NT2/D1 (cell line): ENCODE measurements around the gene GRK5.

ENCODE experiments used
- DNase-seq: peaks from one replicate; pipeline ENCODE4 v3.0.0-alpha.2; 2011; ENCODE audit warnings: low read depth, low spot score
- H3K27me3 ChIP-seq: 2 replicates; pipeline ENCODE4 v1.6.0; 2011; ENCODE audit warnings: mild to moderate bottlenecking; ENCODE audit not compliant: insufficient read length, insufficient read depth
- H3K36me3 ChIP-seq: 2 replicates; pipeline ENCODE4 v1.6.1; 2011; ENCODE audit warnings: mild to moderate bottlenecking, low read length, mixed read lengths; ENCODE audit not compliant: insufficient read depth, insufficient read length
- H3K4me1 ChIP-seq: 2 replicates; pipeline ENCODE4 v1.5.1; 2011; ENCODE audit not compliant: insufficient read depth, insufficient read length
- H3K4me3 ChIP-seq: 2 replicates; pipeline ENCODE4 v1.5.1; 2011; ENCODE audit warnings: low read depth; ENCODE audit not compliant: insufficient read length
- H3K9ac ChIP-seq: 2 replicates; pipeline ENCODE4 v1.6.0; 2011; ENCODE audit warnings: low read depth; ENCODE audit not compliant: insufficient read length
- H3K9me3 ChIP-seq: 2 replicates; pipeline ENCODE4 v1.5.1; 2011; ENCODE audit warnings: mild to moderate bottlenecking, low read length; ENCODE audit not compliant: insufficient read depth
- SUZ12 ChIP-seq: IDR thresholded peaks from 2 replicates; pipeline ENCODE4 v1.6.1; 2011; ENCODE audit not compliant: insufficient read length, insufficient read depth; ENCODE audit errors: extremely low read depth
- YY1 ChIP-seq: IDR thresholded peaks from 2 replicates; pipeline ENCODE4 v1.6.1; 2011; ENCODE audit not compliant: insufficient read length, insufficient read depth
- ZNF274 ChIP-seq: IDR thresholded peaks from 2 replicates; pipeline ENCODE4 v1.6.1; 2011; ENCODE audit warnings: mild to moderate bottlenecking, low read depth, low read length

GRK5 gene

DNA sequence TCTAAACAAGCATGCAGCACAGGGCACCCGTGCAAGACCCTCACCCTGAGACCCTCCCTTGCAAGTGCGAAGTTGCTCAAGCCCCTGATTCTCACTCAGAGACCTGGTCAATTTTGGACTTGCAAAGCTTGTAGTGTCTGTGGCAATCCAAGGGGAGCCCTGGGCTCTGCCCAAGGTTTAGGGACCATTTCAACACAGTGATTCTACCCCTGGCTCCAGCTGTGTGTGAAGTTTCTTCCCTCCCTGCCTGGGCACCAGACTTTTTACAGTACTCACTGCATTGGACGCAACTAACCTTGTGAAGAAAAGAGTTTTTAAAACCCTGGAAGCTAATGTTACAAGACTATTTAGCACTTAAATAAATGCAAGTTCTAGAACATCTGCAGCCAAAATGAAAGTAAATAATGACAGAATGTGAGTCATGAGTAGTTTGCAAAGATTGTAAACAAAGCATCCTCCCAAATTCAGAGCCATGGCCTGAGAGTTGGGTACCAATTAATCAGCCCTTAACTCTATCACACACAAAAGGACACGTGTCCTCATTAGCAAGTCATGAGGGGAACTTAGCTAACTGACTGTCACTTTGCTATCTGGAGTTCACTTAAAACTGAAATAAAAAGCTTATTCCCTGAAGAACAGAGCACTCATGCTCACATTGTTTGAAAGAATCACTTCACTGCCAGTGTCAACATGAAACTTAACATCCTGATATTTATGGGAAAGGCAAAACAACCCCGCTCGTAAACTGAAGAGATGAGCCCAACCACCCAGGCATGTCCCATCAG lies 287.1 kb downstream of the GRK5 start:
- no peak for TF ChIP-seq ZNF274
- TF ChIP-seq YY1: no peak
- no peak for TF ChIP-seq SUZ12
- peaks cover 4% of the 10 kb centered on the region for H3K36me3 ChIP-seq
- no peak for DNase-seq
- H3K4me1 ChIP-seq: peaks cover 4% of the 10 kb centered on the region
- H3K9me3 ChIP-seq: no peaks in the 10 kb centered on the region
- H3K4me3 ChIP-seq: no peak overlapping the region
- H3K27me3 ChIP-seq: no peaks in the 10 kb centered on the region
- no peak overlapping the region for H3K9ac ChIP-seq

DNA sequence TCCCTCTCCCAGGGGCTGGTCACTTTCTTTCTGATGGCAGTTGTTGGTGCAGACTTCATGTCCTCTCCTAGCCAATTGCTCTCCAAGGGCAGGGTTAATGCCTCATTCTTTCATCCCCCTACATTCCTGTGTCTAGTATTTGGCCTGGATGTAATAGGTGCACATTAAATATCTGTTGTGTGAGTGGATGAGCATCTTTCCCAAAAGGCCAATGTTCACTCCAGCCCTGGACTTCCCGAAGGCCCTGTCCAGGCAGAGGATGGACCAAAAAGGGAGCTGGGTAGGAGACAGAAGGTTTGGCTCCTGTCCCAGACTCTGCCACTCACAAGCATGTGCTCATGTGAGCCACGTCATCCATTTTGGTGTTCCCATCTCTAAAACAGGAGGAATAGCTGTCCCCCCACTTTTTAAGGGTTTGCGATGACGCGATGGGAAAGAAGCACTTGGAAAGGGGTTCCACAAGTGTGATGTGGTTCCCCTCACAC lies 287.7 kb downstream of the GRK5 start:
- Histone ChIP-seq H3K36me3 (peaks cover 4% of the 10 kb centered on the region), H3K4me1 (peaks cover 4% of the 10 kb centered on the region), H3K9ac (no peak overlapping the region), H3K9me3 (no peaks in the 10 kb centered on the region), H3K27me3 (no peaks in the 10 kb centered on the region), H3K4me3 (no peak overlapping the region)
- no peak for DNase-seq
- no peak for TF ChIP-seq YY1
- TF ChIP-seq ZNF274: no peak
- TF ChIP-seq SUZ12: no peak

GRCh38 chr10:119495545-119495944 lies 288.2 kb downstream of the GRK5 start:
- no peaks in the 10 kb centered on the region for H3K9me3 ChIP-seq
- no peak overlapping the region for H3K4me3 ChIP-seq
- peaks cover 4% of the 10 kb centered on the region for H3K36me3 ChIP-seq
- peaks cover 4% of the 10 kb centered on the region for H3K4me1 ChIP-seq
- H3K9ac ChIP-seq: no peak overlapping the region
- DNase-seq: no peak
- H3K27me3 ChIP-seq: no peaks in the 10 kb centered on the region
- TF ChIP-seq ZNF274 (no peak), SUZ12 (no peak), YY1 (no peak)

GRCh38 chr10:119496273-119496672 lies 288.9 kb downstream of the GRK5 start:
- TF ChIP-seq SUZ12 (no peak), YY1 (no peak), ZNF274 (no peak)
- H3K9me3 ChIP-seq: no peaks in the 10 kb centered on the region

DNA sequence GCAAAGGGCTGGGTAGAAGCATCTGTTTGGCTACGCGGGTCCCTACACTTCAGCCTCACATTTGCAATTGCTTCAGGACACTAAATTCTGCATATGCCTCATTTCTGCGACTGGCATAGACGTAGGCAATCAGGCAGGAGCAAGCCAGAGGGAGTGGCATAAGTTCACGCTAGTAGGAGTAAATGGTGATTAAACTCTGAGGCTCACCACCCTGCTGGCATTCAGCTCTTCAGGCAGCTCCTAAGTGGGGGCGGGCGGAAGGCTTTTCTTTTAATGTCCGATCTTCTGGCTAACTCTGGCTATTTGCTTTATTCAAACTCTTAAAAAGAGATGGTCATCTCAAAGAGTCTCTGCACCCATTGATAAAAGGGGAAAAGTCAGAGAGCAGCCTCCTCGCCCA lies 289.9 kb downstream of the GRK5 start:
- TF ChIP-seq SUZ12: no peak
- no peak for TF ChIP-seq YY1
- no peak for TF ChIP-seq ZNF274
- Histone ChIP-seq H3K27me3 (no peaks in the 10 kb centered on the region), H3K4me1 (peaks cover 4% of the 10 kb centered on the region), H3K9me3 (no peaks in the 10 kb centered on the region), H3K9ac (no peak overlapping the region), H3K4me3 (no peak overlapping the region), H3K36me3 (peaks cover 4% of the 10 kb centered on the region)
- DNase-seq: no peak

More at GRCh38 chr10:119496273-119496672, 288.9 kb downstream of the GRK5 start:
- Histone ChIP-seq H3K27me3 (no peaks in the 10 kb centered on the region), H3K4me1 (peaks cover 4% of the 10 kb centered on the region), H3K9ac (no peak overlapping the region), H3K36me3 (peaks cover 4% of the 10 kb centered on the region), H3K4me3 (no peak overlapping the region)
- DNase-seq: no peak

GRCh38 chr10:119498889-119499676 lies 291.7 kb downstream of the GRK5 start:
- DNase-seq: no peak
- Histone ChIP-seq H3K4me3 (no peak overlapping the region), H3K4me1 (peaks cover 4% of the 10 kb centered on the region), H3K27me3 (no peaks in the 10 kb centered on the region), H3K9me3 (no peaks in the 10 kb centered on the region), H3K9ac (no peak overlapping the region), H3K36me3 (peaks cover 8% of the 10 kb centered on the region)
- TF ChIP-seq YY1: no peak
- TF ChIP-seq SUZ12: no peak
- no peak for TF ChIP-seq ZNF274

- no peaks in the 10 kb centered on the region for H3K27me3 ChIP-seq
- DNase-seq: no peak
- TF ChIP-seq SUZ12: no peak
- no peak for TF ChIP-seq YY1
- no peak for TF ChIP-seq ZNF274
- peaks cover 10% of the 10 kb centered on the region for H3K36me3 ChIP-seq
- H3K4me1 ChIP-seq: peaks cover 4% of the 10 kb centered on the region
- H3K9ac ChIP-seq: no peak overlapping the region
- no peaks in the 10 kb centered on the region for H3K9me3 ChIP-seq
- no peak overlapping the region for H3K4me3 ChIP-seq
Observed at GRCh38 chr10:119499677-119500002, 292.3 kb downstream of the GRK5 start.
